HEK293T (cell line): ENCODE measurements around the gene ADGRG1.

Experiments used
- CTCF ChIA-PET: fragments of 350-600 bp; formaldehyde crosslinking; extraction: SDS; loops from one replicate; lab custom pipeline; 2021; ENCODE audit warnings: antibody characterized with exemption, inconsistent platforms; lab: Yijun Ruan, JAX
- POLR2A ChIA-PET: fragments of 350-600 bp; formaldehyde crosslinking; extraction: SDS; loops from one replicate; lab custom pipeline; 2020; ENCODE audit warnings: antibody characterized with exemption, inconsistent platforms; lab: Yijun Ruan, JAX
- DNase-seq: peaks from one replicate; pipeline ENCODE4 v3.0.0; 2012; ENCODE audit warnings: mixed read lengths; ENCODE audit errors: extremely low spot score
- ARNT ChIP-seq: fragments of 450-650 bp; IDR thresholded peaks from 2 replicates; pipeline ENCODE4 v1.6.1; 2017; ENCODE audit warnings: mild to moderate bottlenecking
- BHLHE40 ChIP-seq: fragments of 450-650 bp; IDR thresholded peaks from 2 replicates; pipeline ENCODE4 v1.6.1; 2016; ENCODE audit warnings: mild to moderate bottlenecking, moderate library complexity, borderline replicate concordance
- CTBP1 ChIP-seq: fragments of 450-650 bp; IDR thresholded peaks from 2 replicates; pipeline ENCODE4 v1.6.1; 2016; ENCODE audit warnings: borderline replicate concordance
- ELF4 ChIP-seq: fragments of 450-650 bp; IDR thresholded peaks from 2 replicates; pipeline ENCODE4 v1.6.1; 2017; ENCODE audit warnings: antibody characterized with exemption
- FOXA1 ChIP-seq: fragments of 450-650 bp; IDR thresholded peaks from 2 replicates; pipeline ENCODE4 v1.6.1; 2016; ENCODE audit warnings: mild to moderate bottlenecking
- FOXK2 ChIP-seq: fragments of 450-650 bp; IDR thresholded peaks from 2 replicates; pipeline ENCODE4 v1.6.1; 2016; ENCODE audit warnings: mild to moderate bottlenecking
- FOXM1 ChIP-seq: fragments of 450-650 bp; IDR thresholded peaks from 2 replicates; pipeline ENCODE4 v1.6.1; 2017; ENCODE audit warnings: mild to moderate bottlenecking, borderline replicate concordance
- HDGF ChIP-seq: fragments of 450-650 bp; IDR thresholded peaks from 2 replicates; pipeline ENCODE4 v1.6.1; 2017; ENCODE audit warnings: antibody characterized with exemption, borderline replicate concordance
- L3MBTL2 ChIP-seq: fragments of 450-650 bp; conservative IDR thresholded peaks from 2 replicates; pipeline ENCODE4 v1.6.1; 2016; ENCODE audit warnings: mild to moderate bottlenecking
- LEF1 ChIP-seq: fragments of 450-650 bp; IDR thresholded peaks from 2 replicates; pipeline ENCODE4 v1.6.1; 2017; ENCODE audit warnings: mild to moderate bottlenecking, borderline replicate concordance
- NFRKB ChIP-seq: fragments of 450-650 bp; IDR thresholded peaks from 2 replicates; pipeline ENCODE4 v1.6.1; 2016; ENCODE audit warnings: mild to moderate bottlenecking, moderate library complexity
- PKNOX1 ChIP-seq: fragments of 450-650 bp; IDR thresholded peaks from 2 replicates; pipeline ENCODE4 v1.6.1; 2016
- SP1 ChIP-seq: fragments of 450-650 bp; IDR thresholded peaks from 2 replicates; pipeline ENCODE4 v1.6.1; 2017
- SUZ12 ChIP-seq: fragments of 450-650 bp; IDR thresholded peaks from 2 replicates; pipeline ENCODE4 v1.6.1; 2016; ENCODE audit warnings: mild to moderate bottlenecking
- TARDBP ChIP-seq: fragments of 450-650 bp; IDR thresholded peaks from 2 replicates; pipeline ENCODE4 v1.6.1; 2016
- ZNF384 ChIP-seq: fragments of 450-650 bp; IDR thresholded peaks from 2 replicates; pipeline ENCODE4 v1.6.1; 2016

The ADGRG1 gene

GRCh38 chr16:57688987-57689761, 60.7 kb downstream of the ADGRG1 start:
- CTCF ChIA-PET: no interaction called here
- TF ChIP-seq PKNOX1 (no peak), SP1 (no peak), ARNT (no peak), ELF4 (no peak), LEF1 (no peak), ZNF384 (no peak), FOXA1 (no peak)
- POLR2A ChIA-PET: no interaction called here
- DNase-seq: no peak

- TF ChIP-seq FOXA1 (no peak), BHLHE40 (no peak), NFRKB (no peak), PKNOX1 (no peak), ARNT (no peak), ELF4 (no peak), CTBP1 (no peak), SUZ12 (no peak), FOXM1 (no peak), L3MBTL2 (no peak), SP1 (no peak)
- CTCF ChIA-PET: no interaction called here
- POLR2A ChIA-PET: interaction anchor here (0.9 kb wide), 1 partner anchor 45 kb away, joined by 5 read pairs; the partner anchor contains the start of gene KATNB1
- DNase-seq: no peak
These were observed 61.5 kb downstream of the ADGRG1 start for GRCh38 chr16:57689762-57690558.

GRCh38 chr16:57690782-57691471, 62.5 kb downstream of the ADGRG1 start:
- TF ChIP-seq ELF4: no peak
- no peak for TF ChIP-seq HDGF
- TF ChIP-seq TARDBP: no peak
- no peak for TF ChIP-seq FOXM1
- no peak for TF ChIP-seq BHLHE40
- no peak for TF ChIP-seq ZNF384
- TF ChIP-seq PKNOX1: no peak
- no peak for TF ChIP-seq SP1
- TF ChIP-seq ARNT: no peak
- no peak for DNase-seq
- CTCF ChIA-PET: interaction anchor here (0.6 kb wide), 1 partner anchor 15 kb away, joined by 3 read pairs; no protein-coding TSS in a partner anchor
- POLR2A ChIA-PET: interaction anchor here (0.9 kb wide), 1 partner anchor 44 kb away, joined by 5 read pairs; the partner anchor contains the start of gene KATNB1

GRCh38 chr16:57692636-57693035, 64.2 kb downstream of the ADGRG1 start:
- POLR2A ChIA-PET: no interaction called here
- CTCF ChIA-PET: no interaction called here
- no peak for DNase-seq
- TF ChIP-seq PKNOX1 (no peak), BHLHE40 (no peak), NFRKB (no peak), ELF4 (no peak), FOXM1 (no peak), FOXA1 (no peak), ARNT (no peak), L3MBTL2 (no peak), CTBP1 (no peak), SP1 (no peak), SUZ12 (no peak), FOXK2 (no peak), ZNF384 (no peak), TARDBP (no peak), LEF1 (no peak), HDGF (no peak)

GRCh38 chr16:57693550-57693949, 65.1 kb downstream of the ADGRG1 start:
- no peak for TF ChIP-seq ARNT
- TF ChIP-seq BHLHE40: no peak
- TF ChIP-seq LEF1: no peak
- no peak for TF ChIP-seq ZNF384
- DNase-seq: no peak
- ChIA-PET CTCF (no interaction called here), POLR2A (no interaction called here)
